Esophagus squamous epithelium (tissue), 5 donors: Measurements from ENCODE around the gene PRSS27. TPM values are rescaled to one million over a fixed set of nuclear protein-coding genes. Genes with fewer than 3 reads are reported as not detected.

Experiments used
- DNase-seq: peaks from one replicate; lab custom pipeline; 2025; lab: John Stamatoyannopoulos, UW
- H3K27ac ChIP-seq, 4 donors: fragments of 200-600 bp; sonication (generic); one replicate each; pipeline ENCODE4 v1.5.1; 2016 to 2019; ENCODE audit warnings: mild to moderate bottlenecking in 1 of 4
- H3K27me3 ChIP-seq, 4 donors: fragments of 200-600 bp; sonication (generic); 1 replicate in 3 of 4; 2 replicates in 1 of 4; pipeline versions ENCODE4 v1.5.1 to v1.6.0; 2017 to 2021; ENCODE audit warnings: antibody characterized with exemption in 1 of 4
- H3K36me3 ChIP-seq, 3 donors: fragments of 200-600 bp; sonication (generic); one replicate each; pipeline ENCODE4 v1.5.1; 2016 to 2019
- H3K4me1 ChIP-seq, 3 donors: fragments of 200-600 bp; sonication (generic); one replicate each; pipeline ENCODE4 v1.5.1; 2017 to 2019
- H3K4me3 ChIP-seq, 4 donors: fragments of 200-600 bp; sonication (generic); 1 replicate in 3 of 4; 2 replicates in 1 of 4; pipeline ENCODE4 v1.5.1; 2016 to 2019; ENCODE audit warnings: mild to moderate bottlenecking in 2 of 4, moderate library complexity in 1 of 4
- H3K9me3 ChIP-seq, 3 donors: fragments of 200-600 bp; sonication (generic); one replicate each; pipeline ENCODE4 v1.5.1; 2016 to 2019
- CTCF ChIP-seq, 6 experiments: fragments of 450-650 bp in 4 of 6; fragments of 200-600 bp in 2 of 6; sonication (generic) in 2 of 6; IDR thresholded peaks; one replicate each; pipeline ENCODE4 v1.5.1; 2016 to 2019; ENCODE audit warnings: antibody characterized with exemption in 6 of 6, mild to moderate bottlenecking in 4 of 6, moderate library complexity in 4 of 6
- POLR2A ChIP-seq, 4 donors: fragments of 450-650 bp; IDR thresholded peaks; one replicate each; pipeline ENCODE4 v1.6.1; 2017; ENCODE audit warnings: antibody characterized with exemption in 4 of 4, mild to moderate bottlenecking in 4 of 4, moderate library complexity in 3 of 4
- WGBS, 2 donors: methylation state at CpG; one replicate each; pipeline ENCODE4 v1.1.5; 2018; 5-methylcytosine and 5-hydroxymethylcytosine counted together
- intact Hi-C: fragments of 100-400 bp; cut with DNase I; formaldehyde crosslinking; loops from one replicate; pipeline ENCODE4 v1.15.0; 2022
- total RNA-seq, 4 donors: library from RNA; depleted of rRNA; stranded (reverse); fragments of >200 nt; gene quantifications; one replicate each; pipeline ENCODE4 v1.1.0, GENCODE V29; 2016
- donor health status: DM: yes; HTN: yes; CAD: no.

The PRSS27 gene
- total RNA-seq, 4 donors from 2014 or later = 188 to 463 (median 228) TPM

- 91 to 94% methylated on average over 3 to 7 of the region's 11 CpGs for WGBS, 2 donors
- TF ChIP-seq CTCF (IDR thresholded peaks at IDR 0.05) = no peak
These were observed 16.6 kb upstream of the PRSS27 start for GRCh38 chr16:2736476-2737237.

GRCh38 chr16:2734844-2735515 lies 15.0 kb upstream of the PRSS27 start:
- Histone ChIP-seq H3K27me3 (peaks cover 0 to 42% (median 0%) of the 10 kb centered on the region in 4 donors), H3K9me3 (no peaks in the 10 kb centered on the region), H3K36me3 (no peaks in the 10 kb centered on the region), H3K4me3 (no peak overlapping the region), H3K27ac (no peak overlapping the region), H3K4me1 (peaks cover 0 to 14% (median 4%) of the 10 kb centered on the region in 3 donors)
- TF ChIP-seq CTCF (IDR thresholded peaks at IDR 0.05) (no peak), POLR2A (IDR thresholded peaks at IDR 0.05) (no peak)
- WGBS, 2 donors = 71 to 81% methylated on average over 10 of the region's 10 CpGs
- intact Hi-C loops = no loop called here
- DNase-seq = no peak

More at GRCh38 chr16:2736476-2737237, 16.6 kb upstream of the PRSS27 start:
- intact Hi-C loops = no loop called here
- no peak overlapping the region for H3K4me3 ChIP-seq
- no peaks in the 10 kb centered on the region for H3K9me3 ChIP-seq
- H3K27ac ChIP-seq = no peak overlapping the region
- H3K27me3 ChIP-seq = peaks cover 0 to 43% (median 0%) of the 10 kb centered on the region in 4 donors
- H3K4me1 ChIP-seq = peaks cover 0 to 18% (median 4%) of the 10 kb centered on the region in 3 donors
- no peak for DNase-seq
- no peaks in the 10 kb centered on the region for H3K36me3 ChIP-seq

- intact Hi-C loops = no loop called here
These were observed 8.0 kb upstream of the PRSS27 start for GRCh38 chr16:2728034-2728433.

GRCh38 chr16:2726923-2727322 lies 6.9 kb upstream of the PRSS27 start:
- intact Hi-C loops = no loop called here
- H3K27ac ChIP-seq = no peak overlapping the region
- TF ChIP-seq CTCF (IDR thresholded peaks at IDR 0.05) (no peak), POLR2A (IDR thresholded peaks at IDR 0.05) (no peak)
- H3K4me1 ChIP-seq = peaks cover 0 to 3% (median 0%) of the 10 kb centered on the region in 3 donors
- WGBS, 2 donors = 66 to 71% methylated on average over 4 to 5 of the region's 5 CpGs
- H3K27me3 ChIP-seq = peaks cover 0 to 15% (median 0%) of the 10 kb centered on the region in 4 donors
- no peak for DNase-seq
- H3K9me3 ChIP-seq = no peaks in the 10 kb centered on the region
- no peaks in the 10 kb centered on the region for H3K36me3 ChIP-seq
- no peak overlapping the region for H3K4me3 ChIP-seq

More at GRCh38 chr16:2728034-2728433, 8.0 kb upstream of the PRSS27 start:
- H3K4me1 ChIP-seq = no peaks in the 10 kb centered on the region
- no peak overlapping the region for H3K4me3 ChIP-seq
- H3K27ac ChIP-seq = no peak overlapping the region
- H3K9me3 ChIP-seq = no peaks in the 10 kb centered on the region
- WGBS, 2 donors = 83 to 87% methylated on average over 7 of the region's 7 CpGs
- H3K27me3 ChIP-seq = peaks cover 0 to 15% (median 0%) of the 10 kb centered on the region in 4 donors
- DNase-seq = no peak
- no peak for TF ChIP-seq CTCF (IDR thresholded peaks at IDR 0.05)
- no peaks in the 10 kb centered on the region for H3K36me3 ChIP-seq

GRCh38 chr16:2724816-2725348 lies 4.9 kb upstream of the PRSS27 start:
- no peak for TF ChIP-seq CTCF (IDR thresholded peaks at IDR 0.05)
- no peak for TF ChIP-seq POLR2A (IDR thresholded peaks at IDR 0.05)
- Histone ChIP-seq H3K27me3 (peaks cover 0 to 12% (median 0%) of the 10 kb centered on the region in 4 donors), H3K4me1 (peaks cover 8 to 22% (median 10%) of the 10 kb centered on the region in 3 donors), H3K4me3 (no peak overlapping the region), H3K27ac (no peak overlapping the region), H3K36me3 (no peaks in the 10 kb centered on the region), H3K9me3 (no peaks in the 10 kb centered on the region)
- intact Hi-C loops = no loop called here
- 58 to 64% methylated on average over 6 to 9 of the region's 16 CpGs for WGBS, 2 donors
- DNase-seq = no peak
